Measurements from ENCODE around the gene NPY2R. TPM values are rescaled to one million over a fixed set of nuclear protein-coding genes. Genes with fewer than 3 reads are reported as not detected.

The NPY2R gene
- polyA plus RNA-seq, 3 donors: not detected

- H3K9ac ChIP-seq (ENCODE audit: insufficient read depth, low read length, poor library complexity, severe bottlenecking): no peak overlapping the region
- WGBS (ENCODE audit: insufficient coverage): no CpG with 5 or more reads among the region's 2 CpGs
- no peak overlapping the region for H3K4me3 ChIP-seq (replicated peaks in 1 of 3; ENCODE audit: low read depth in 2 of 3, low read length in 3 of 3)
- Mint-ChIP-seq H3K36me3 (no peaks in the 10 kb centered on the region), H3K4me1 (no peaks in the 10 kb centered on the region), H3K27me3 (ENCODE audit: low read depth in 3 of 3) (no peaks in the 10 kb centered on the region), H3K4me3 (no peak overlapping the region), H3K27ac (no peak overlapping the region), H3K9me3 (no peaks in the 10 kb centered on the region)
- no peak overlapping the region for H2AFZ ChIP-seq (ENCODE audit: insufficient read depth, low read depth, low read length, poor library complexity, severe bottlenecking)
- TF ChIP-seq CTCF (IDR thresholded peaks at IDR 0.05): no peak
- DNase-seq: no peak
- no peaks in the 10 kb centered on the region for H3K79me2 ChIP-seq (ENCODE audit: insufficient read depth, low read length)
- H3K36me3 ChIP-seq (replicated peaks in 1 of 2; ENCODE audit: control insufficient read depth in 1 of 2, insufficient read depth in 2 of 2, low read length in 2 of 2): no peaks in the 10 kb centered on the region
- H3K4me2 ChIP-seq (replicated peaks; ENCODE audit: extremely low read depth, low read length, poor library complexity, severe bottlenecking): no peak overlapping the region
- intact Hi-C loops (cut with micrococcal nuclease): no loop called here
- H3K27me3 ChIP-seq (ENCODE audit: control insufficient read depth in 2 of 2, insufficient read depth in 2 of 2, low read length in 2 of 2): no peaks in the 10 kb centered on the region
- H4K20me1 ChIP-seq (ENCODE audit: insufficient read depth, low read length): no peaks in the 10 kb centered on the region
- H3K9me3 ChIP-seq (replicated peaks in 1 of 2; ENCODE audit: control insufficient read depth in 1 of 2, insufficient read depth in 1 of 2, low read length in 2 of 2): no peaks in the 10 kb centered on the region
- no peaks in the 10 kb centered on the region for H3K4me1 ChIP-seq (ENCODE audit: control insufficient read depth in 1 of 2, insufficient read depth in 2 of 2, low read length in 2 of 2)
- H3K27ac ChIP-seq (ENCODE audit: low read depth in 1 of 2, low read length in 2 of 2): no peak overlapping the region
These were observed 43.7 kb upstream of the NPY2R start for GRCh38 chr4:155164718-155165117.

GRCh38 chr4:155170569-155170968 is 37.9 kb upstream of the NPY2R start:
- H4K20me1 ChIP-seq (ENCODE audit: insufficient read depth, low read length): no peaks in the 10 kb centered on the region
- no peak overlapping the region for H2AFZ ChIP-seq (ENCODE audit: insufficient read depth, low read depth, low read length, poor library complexity, severe bottlenecking)
- no peaks in the 10 kb centered on the region for H3K9me3 ChIP-seq (replicated peaks in 1 of 2; ENCODE audit: control insufficient read depth in 1 of 2, insufficient read depth in 1 of 2, low read length in 2 of 2)
- H3K36me3 Mint-ChIP-seq: no peaks in the 10 kb centered on the region
- H3K27ac ChIP-seq (ENCODE audit: low read depth in 1 of 2, low read length in 2 of 2): no peak overlapping the region
- H3K27me3 ChIP-seq (ENCODE audit: control insufficient read depth in 2 of 2, insufficient read depth in 2 of 2, low read length in 2 of 2): no peaks in the 10 kb centered on the region
- no peak overlapping the region for H3K4me2 ChIP-seq (replicated peaks; ENCODE audit: extremely low read depth, low read length, poor library complexity, severe bottlenecking)
- 73% methylated on average over 4 of the region's 4 CpGs for WGBS (ENCODE audit: insufficient coverage)
- no peak for TF ChIP-seq CTCF (IDR thresholded peaks at IDR 0.05)
- H3K4me1 Mint-ChIP-seq: no peaks in the 10 kb centered on the region
- intact Hi-C loops (cut with micrococcal nuclease): no loop called here
- H3K27me3 Mint-ChIP-seq (ENCODE audit: low read depth in 3 of 3): peaks cover 0 to 1% (median 0%) of the 10 kb centered on the region in 3 donors
- no peak overlapping the region for H3K4me3 Mint-ChIP-seq
- H3K4me3 ChIP-seq (replicated peaks in 1 of 3; ENCODE audit: low read depth in 2 of 3, low read length in 3 of 3): no peak overlapping the region
- DNase-seq: no peak
- no peaks in the 10 kb centered on the region for H3K79me2 ChIP-seq (ENCODE audit: insufficient read depth, low read length)
- H3K4me1 ChIP-seq (ENCODE audit: control insufficient read depth in 1 of 2, insufficient read depth in 2 of 2, low read length in 2 of 2): no peaks in the 10 kb centered on the region
- no peaks in the 10 kb centered on the region for H3K36me3 ChIP-seq (replicated peaks in 1 of 2; ENCODE audit: control insufficient read depth in 1 of 2, insufficient read depth in 2 of 2, low read length in 2 of 2)
- no peaks in the 10 kb centered on the region for H3K9me3 Mint-ChIP-seq
- no peak overlapping the region for H3K27ac Mint-ChIP-seq
- no peak overlapping the region for H3K9ac ChIP-seq (ENCODE audit: insufficient read depth, low read length, poor library complexity, severe bottlenecking)

All from CD14-positive monocyte (primary cell).